ENCODE measurements around the gene MICOS13. TPM values are rescaled to one million over a fixed set of nuclear protein-coding genes. Genes with fewer than 3 reads are reported as not detected.

The MICOS13 gene
- total and polyA plus RNA-seq, 2 donors (not counting 3 experiments of a cell fraction or from before 2014, with no cell fraction given) = 55.3 to 86.1 TPM

- Histone ChIP-seq H2AFZ (ENCODE audit: low read depth, low read length) (no peak overlapping the region), H3K4me3 (replicated peaks in 1 of 3; ENCODE audit: insufficient read depth in 1 of 3, low read depth in 1 of 3, low read length in 3 of 3) (no peak overlapping the region), H3K4me2 (ENCODE audit: insufficient read depth, low read length) (no peak overlapping the region), H3K36me3 (ENCODE audit: control insufficient read depth in 2 of 2, extremely low read depth in 1 of 2, insufficient read depth in 2 of 2, low read length in 2 of 2) (peaks cover 26 to 37% of the 10 kb centered on the region in 2 experiments), H3K27ac (ENCODE audit: insufficient read depth, low read depth, low read length) (no peak overlapping the region), H3K9ac (replicated peaks; ENCODE audit: extremely low read depth, insufficient read depth, low read length) (no peak overlapping the region), H3K27me3 (ENCODE audit: control insufficient read depth in 2 of 2, insufficient read depth in 2 of 2, low read length in 2 of 2) (no peaks in the 10 kb centered on the region), H3K9me3 (replicated peaks; ENCODE audit: control insufficient read depth, insufficient read depth, low read length) (no peaks in the 10 kb centered on the region), H3K79me2 (ENCODE audit: control insufficient read depth, insufficient read depth, low read length) (peaks cover 67% of the 10 kb centered on the region), H4K20me1 (replicated peaks; ENCODE audit: control insufficient read depth, extremely low read depth, insufficient read depth, low read length) (peaks cover 3% of the 10 kb centered on the region), H3K9me1 (replicated peaks; ENCODE audit: control insufficient read depth, extremely low read depth, insufficient read depth, low read length) (no peaks in the 10 kb centered on the region), H3K4me1 (ENCODE audit: control insufficient read depth, extremely low read depth, insufficient read depth, low read length) (no peaks in the 10 kb centered on the region)
- DNase-seq (ENCODE audit: low read depth, low spot score) (no peak), FAIRE-seq (no peak)
- CTCF ChIA-PET = no interaction called here
- dilution Hi-C loops (cut with MboI; ENCODE audit: extremely low pct_ligation_motif_present, low sequenced_read_pairs) = no loop called here
- no TSS peak for BruUV-seq (replicated peaks)
- no peak for TF ChIP-seq POLR2AphosphoS5 (IDR thresholded peaks at IDR 0.05; ENCODE audit: insufficient read depth, low read depth, low read length)
- TF ChIP-seq GATA2 (IDR thresholded peaks at IDR 0.05; ENCODE audit: insufficient read depth, insufficient read length, low read depth, low read length) = no peak
- POLR2A ChIA-PET = no interaction called here
- intact Hi-C loops (cut with micrococcal nuclease) = loop anchor here (10.0 kb wide), 1 partner anchor 539 kb away; no protein-coding TSS in a partner anchor
These were observed 34.9 kb downstream of the MICOS13 start for GRCh38 chr19:5645409-5645808.

- FAIRE-seq = no peak
- no peak overlapping the region for H3K27ac ChIP-seq (ENCODE audit: insufficient read depth, low read depth, low read length)
- H3K27me3 ChIP-seq (ENCODE audit: control insufficient read depth in 2 of 2, insufficient read depth in 2 of 2, low read length in 2 of 2) = no peaks in the 10 kb centered on the region
- BruUV-seq (replicated peaks) = no TSS peak
- H3K36me3 ChIP-seq (ENCODE audit: control insufficient read depth in 2 of 2, extremely low read depth in 1 of 2, insufficient read depth in 2 of 2, low read length in 2 of 2) = peaks cover 22 to 32% of the 10 kb centered on the region in 2 experiments
- TF ChIP-seq MAX (IDR thresholded peaks at IDR 0.05; ENCODE audit: insufficient read depth, insufficient read length) (no peak), MYC (IDR thresholded peaks at IDR 0.05; ENCODE audit: low read depth, low read length) (no peak), JUN (IDR thresholded peaks at IDR 0.05; ENCODE audit: borderline replicate concordance, insufficient read depth, insufficient read length, low read depth) (no peak), POLR2AphosphoS5 (IDR thresholded peaks at IDR 0.05; ENCODE audit: insufficient read depth, low read depth, low read length) (no peak)
- no peaks in the 10 kb centered on the region for H3K9me3 ChIP-seq (replicated peaks; ENCODE audit: control insufficient read depth, insufficient read depth, low read length)
- CTCF ChIA-PET = no interaction called here
- dilution Hi-C loops (cut with MboI; ENCODE audit: extremely low pct_ligation_motif_present, low sequenced_read_pairs) (no loop called here), intact Hi-C loops (cut with micrococcal nuclease) (loop anchor here (10.0 kb wide), 1 partner anchor 541 kb away; no protein-coding TSS in a partner anchor)
- POLR2A ChIA-PET = no interaction called here
- no peaks in the 10 kb centered on the region for H3K4me1 ChIP-seq (ENCODE audit: control insufficient read depth, extremely low read depth, insufficient read depth, low read length)
- no peak overlapping the region for H2AFZ ChIP-seq (ENCODE audit: low read depth, low read length)
- H3K9me1 ChIP-seq (replicated peaks; ENCODE audit: control insufficient read depth, extremely low read depth, insufficient read depth, low read length) = no peaks in the 10 kb centered on the region
- no peak for DNase-seq (ENCODE audit: low read depth, low spot score)
- no peak overlapping the region for H3K4me2 ChIP-seq (ENCODE audit: insufficient read depth, low read length)
- H3K9ac ChIP-seq (replicated peaks; ENCODE audit: extremely low read depth, insufficient read depth, low read length) = no peak overlapping the region
- no peak overlapping the region for H3K4me3 ChIP-seq (replicated peaks in 1 of 3; ENCODE audit: insufficient read depth in 1 of 3, low read depth in 1 of 3, low read length in 3 of 3)
- peaks cover 3% of the 10 kb centered on the region for H4K20me1 ChIP-seq (replicated peaks; ENCODE audit: control insufficient read depth, extremely low read depth, insufficient read depth, low read length)
- H3K79me2 ChIP-seq (ENCODE audit: control insufficient read depth, insufficient read depth, low read length) = peaks cover 76% of the 10 kb centered on the region
These were observed 36.3 kb downstream of the MICOS13 start for GRCh38 chr19:5644037-5644436.
